NCI-H1105 (cell line): ENCODE results near the gene NINL.
"Not testable (repeated sequence)": the region's sequence is repeated elsewhere in the genome, so short reads cannot be mapped to it uniquely, and the experiment has no call there.

Experiments
- DNase-seq: peaks from one replicate; lab custom pipeline; 2025; lab: John Stamatoyannopoulos, UW

Gene NINL

DNA sequence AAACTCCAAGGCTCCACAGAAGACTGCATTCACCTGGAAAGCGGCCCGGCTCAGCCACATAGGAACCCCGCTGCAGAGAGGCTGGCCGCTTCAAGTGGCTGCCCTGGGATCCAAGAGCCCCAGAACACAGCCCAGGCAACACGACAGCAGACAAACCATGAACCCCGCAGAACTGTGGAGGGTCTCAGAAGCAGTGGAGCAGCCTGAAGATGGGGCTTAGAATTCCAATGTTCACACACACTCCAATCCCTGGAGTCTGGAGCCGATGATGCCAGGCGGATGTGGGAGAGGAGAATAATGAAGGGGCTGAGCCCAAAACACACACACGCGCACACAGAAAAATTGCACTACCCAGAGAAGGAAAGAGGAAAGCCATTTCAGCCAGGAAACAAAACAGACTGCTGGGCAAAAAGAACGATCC is 52.4 kb downstream of the NINL start:
- DNase-seq, result no peak

DNA sequence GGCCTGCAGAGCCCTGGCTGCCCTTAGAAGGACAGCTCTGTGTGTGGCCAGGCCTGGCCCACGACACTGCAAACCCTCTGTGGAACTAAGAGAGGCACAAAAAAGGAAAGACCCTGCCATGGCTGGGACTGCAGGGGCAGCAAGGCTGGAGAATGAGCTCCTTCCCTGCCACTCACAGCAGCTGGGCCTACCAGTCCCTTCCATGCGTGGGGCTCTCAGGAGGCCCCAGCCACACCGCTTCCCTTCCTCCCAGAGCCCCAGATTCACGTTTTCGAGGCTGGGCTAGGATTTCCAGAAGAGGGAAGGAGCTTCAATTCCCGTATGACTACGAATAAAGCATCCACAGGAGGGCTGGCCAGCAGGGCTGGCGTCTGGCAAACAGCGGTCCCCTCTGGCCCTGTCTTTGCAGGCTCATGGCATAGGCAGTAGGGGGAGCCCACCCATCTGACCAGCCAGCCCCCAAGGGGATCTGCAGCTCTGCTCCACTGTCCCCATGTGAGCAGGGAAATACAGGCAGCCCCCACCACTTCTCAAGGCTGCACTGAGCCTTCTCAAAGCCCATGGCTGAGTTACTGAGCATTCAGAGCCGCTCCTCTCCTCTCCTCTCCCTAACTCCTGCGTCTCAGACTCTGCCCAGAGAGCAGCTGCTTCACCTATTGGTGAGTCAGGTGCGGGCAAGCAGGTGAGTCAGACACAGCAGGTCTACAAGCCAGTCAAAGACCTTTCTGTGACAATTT is 53.1 kb downstream of the NINL start:
- DNase-seq, result no peak

DNA sequence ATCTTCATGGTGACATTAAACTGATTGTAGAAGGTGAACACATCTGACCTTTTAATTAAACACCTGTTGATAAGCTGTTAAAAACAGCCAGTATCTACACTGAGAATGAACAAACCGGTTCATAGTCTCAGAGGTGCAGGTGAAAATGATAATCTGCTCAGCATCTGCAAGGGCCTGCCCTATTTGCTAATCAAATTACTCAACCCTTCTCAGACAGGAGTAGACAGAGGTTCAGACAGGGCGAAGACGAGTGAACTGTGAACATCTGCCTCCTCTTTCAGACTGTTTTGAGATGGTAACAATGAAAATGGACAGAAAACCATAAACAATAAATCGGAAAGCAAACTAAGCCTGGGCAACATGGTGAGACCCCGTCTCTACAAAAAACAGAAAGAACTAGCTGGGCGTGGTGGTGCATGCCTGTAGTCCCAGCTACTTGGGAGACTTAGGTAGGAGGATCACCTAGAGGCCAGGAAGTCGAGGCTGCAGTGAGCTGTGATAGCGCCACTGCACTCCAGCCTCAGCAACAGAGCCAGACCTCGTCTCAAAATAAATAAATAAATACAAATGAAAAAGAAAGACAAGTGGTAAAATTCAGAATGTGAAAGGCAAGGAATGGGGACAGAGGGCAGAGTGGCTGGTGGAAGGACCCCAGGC is 55.9 kb downstream of the NINL start:
- DNase-seq, result no peak

DNA sequence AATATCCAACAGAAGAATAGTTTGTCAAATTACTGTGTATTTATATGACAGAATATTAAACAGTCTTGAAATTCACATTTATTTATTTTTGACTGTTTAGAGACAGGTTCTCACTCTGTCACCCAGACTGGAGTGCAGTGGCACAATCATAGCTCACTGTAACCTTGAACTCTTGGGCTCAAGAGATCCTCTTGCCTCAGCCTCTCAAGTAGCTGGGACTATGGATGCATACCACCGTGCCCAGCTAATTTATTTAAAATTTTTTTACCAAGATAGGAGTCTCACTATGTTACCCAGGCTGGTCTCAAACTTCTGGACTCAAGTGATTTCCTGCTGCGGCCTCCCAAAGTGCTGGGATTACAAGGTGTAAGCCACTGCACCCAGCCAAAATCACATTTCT is 57.4 kb downstream of the NINL start:
- no peak for DNase-seq

DNA sequence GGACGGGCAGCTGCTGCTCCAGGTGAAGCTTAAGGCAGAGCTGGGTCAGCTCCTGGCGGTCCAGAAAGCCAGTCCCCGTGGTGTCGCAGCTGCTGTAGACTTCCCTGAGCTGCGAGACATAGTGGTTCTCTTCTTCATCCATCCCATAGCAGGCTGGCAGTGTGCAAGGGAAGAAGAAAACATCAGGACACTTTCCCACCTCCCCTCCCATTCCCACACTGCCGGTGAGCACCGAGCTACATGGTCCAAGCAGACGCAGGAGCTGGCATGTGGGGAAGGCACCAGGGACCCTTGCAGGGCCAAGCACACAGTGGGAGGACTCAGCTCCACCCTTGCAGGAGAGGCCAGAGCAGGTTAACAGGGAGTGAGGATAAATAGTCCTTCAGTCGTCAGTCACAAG is 58.9 kb downstream of the NINL start:
- no peak for DNase-seq

DNA sequence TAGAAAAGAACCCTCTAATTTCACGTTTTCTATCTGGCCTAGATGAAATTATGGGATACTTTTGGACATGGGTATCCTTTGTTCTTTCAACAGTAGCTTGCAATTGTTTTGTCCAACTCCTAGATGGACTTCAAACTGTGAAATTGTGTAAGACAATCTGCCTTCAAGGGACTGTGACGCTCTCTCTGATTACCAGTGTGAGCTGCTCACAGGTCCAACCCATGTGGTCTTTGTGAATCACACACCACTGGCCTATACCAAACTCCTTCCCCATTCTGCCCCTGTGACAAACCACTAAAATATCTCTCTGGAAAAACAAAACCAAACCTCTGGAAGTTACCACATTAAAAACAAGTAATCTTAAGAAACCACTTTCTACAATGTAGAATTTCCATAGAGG is 59.5 kb downstream of the NINL start:
- no peak for DNase-seq

DNA sequence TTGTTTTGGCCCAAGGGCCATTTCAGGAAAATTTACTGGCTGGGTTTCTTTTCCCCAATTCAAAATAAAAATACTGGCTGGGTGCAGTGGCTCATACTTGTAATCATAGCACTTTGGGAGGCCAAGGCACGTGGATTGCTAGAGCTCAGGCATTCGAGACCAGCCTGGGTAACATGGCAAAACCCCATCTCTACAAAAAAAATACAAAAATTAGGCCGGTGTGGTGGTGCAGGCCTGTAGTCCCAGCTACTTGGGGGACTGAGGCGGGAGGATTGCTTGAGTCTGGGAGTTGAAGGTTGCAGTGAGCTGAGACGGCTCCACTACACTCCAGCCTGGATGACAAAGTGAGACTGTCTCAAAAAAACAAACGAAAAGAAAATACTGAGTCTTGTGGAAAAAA is 60.0 kb downstream of the NINL start:
- no peak for DNase-seq

DNA sequence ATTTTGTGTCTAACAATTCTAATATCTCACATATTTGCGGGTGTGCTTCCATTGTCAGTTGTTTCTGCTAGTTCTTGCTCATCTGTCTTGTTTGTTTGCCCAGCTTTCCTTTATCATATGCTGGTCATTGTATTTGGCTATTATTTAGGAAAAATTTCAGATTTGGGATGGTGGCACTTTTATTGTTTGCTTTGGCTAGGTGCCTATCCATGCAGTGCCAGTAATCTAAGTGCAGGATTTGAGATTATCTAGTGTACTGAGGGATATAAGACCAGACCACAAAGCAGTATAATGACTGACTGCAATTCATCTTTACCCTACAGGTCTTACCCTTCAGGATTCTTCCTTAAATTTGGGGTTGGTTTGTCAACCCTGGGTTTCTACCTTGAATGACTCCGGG is 63.9 kb downstream of the NINL start:
- DNase-seq, result no peak

DNA sequence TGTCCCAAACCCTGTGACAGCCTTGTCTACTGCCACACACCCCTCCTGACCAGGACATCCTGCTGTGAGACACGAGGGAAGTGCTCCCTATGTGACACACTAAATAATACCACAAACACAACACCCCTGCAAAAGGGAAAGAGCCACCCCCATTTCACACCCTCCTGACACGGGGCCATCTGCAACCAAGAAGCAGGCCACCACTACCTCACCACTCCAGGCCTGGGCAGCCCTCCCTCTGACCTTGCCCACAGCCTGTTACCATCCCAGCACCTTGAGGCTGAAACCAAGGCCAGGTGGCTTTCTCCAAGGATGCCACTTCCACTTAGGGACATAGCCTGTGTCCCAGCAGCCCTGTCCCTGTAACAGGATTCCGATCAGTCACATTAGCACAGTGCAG is 68.2 kb downstream of the NINL start:
- no peak for DNase-seq

DNA sequence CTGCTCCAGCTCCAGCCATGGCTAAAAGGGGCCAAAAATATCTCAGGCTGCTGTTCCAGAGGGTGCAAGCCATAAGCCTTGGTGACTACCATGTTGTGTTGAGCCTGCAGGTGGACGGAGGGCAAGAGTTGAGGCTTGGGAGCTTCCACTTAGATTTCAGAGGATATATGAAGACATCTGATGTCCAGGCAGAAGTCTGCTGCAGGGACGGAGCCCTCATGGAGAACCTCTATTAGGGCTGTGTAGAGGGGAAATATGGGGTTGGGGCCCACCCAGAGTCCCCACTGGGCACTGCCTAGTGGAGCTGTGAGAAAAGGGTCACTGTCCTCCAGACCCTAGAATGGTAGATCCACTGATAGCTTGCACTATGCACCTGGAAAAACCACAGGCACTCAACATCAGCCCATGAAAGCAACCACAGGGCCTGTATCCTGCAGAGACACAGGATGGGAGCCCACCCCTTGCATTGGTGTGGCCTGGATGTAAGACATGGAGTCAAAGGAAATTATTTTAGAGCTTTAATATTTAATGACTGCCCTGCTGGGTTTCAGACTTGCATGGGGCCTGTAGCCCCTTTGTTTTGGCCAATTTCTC is 70.5 kb downstream of the NINL start:
- no peak for DNase-seq

DNA sequence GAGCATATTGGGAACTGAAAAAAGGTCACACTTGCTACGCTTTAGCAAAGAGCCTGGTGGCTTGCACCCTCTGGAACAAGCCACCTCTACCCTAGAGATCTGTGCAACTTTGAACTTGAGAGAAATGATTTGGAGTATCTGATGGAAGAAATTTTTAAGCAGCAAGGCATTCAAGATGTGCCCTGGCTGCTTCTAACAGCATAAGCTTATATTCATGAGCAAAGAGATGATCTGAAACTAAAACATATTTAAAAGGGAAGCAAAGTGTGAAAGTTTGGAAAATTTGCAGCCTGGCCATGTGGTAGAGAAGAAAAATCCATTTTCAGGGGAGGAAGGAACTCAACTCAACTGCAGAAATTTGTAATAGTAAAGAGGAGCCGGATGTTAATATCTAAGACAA is 71.1 kb downstream of the NINL start:
- no peak for DNase-seq

DNA sequence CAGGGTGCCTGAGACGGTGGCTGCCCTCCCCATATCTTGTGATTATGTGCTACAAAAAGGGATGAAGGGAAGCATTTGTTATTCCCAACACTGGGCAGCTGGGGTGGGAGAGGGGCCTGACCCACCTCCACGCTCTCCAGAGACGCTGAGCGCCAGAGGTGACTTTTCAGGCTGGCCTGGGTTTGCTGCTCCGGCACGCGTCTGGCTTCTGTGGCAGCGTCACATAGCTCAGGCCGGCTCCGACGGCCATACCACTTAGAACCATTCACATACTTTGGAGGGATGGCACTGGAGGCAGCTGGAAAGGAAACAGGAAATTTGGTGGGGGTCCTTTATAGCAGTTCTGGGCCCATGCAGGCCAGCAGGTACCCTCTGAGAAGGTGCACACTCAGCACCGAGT is 72.6 kb downstream of the NINL start:
- DNase-seq, result no peak

DNA sequence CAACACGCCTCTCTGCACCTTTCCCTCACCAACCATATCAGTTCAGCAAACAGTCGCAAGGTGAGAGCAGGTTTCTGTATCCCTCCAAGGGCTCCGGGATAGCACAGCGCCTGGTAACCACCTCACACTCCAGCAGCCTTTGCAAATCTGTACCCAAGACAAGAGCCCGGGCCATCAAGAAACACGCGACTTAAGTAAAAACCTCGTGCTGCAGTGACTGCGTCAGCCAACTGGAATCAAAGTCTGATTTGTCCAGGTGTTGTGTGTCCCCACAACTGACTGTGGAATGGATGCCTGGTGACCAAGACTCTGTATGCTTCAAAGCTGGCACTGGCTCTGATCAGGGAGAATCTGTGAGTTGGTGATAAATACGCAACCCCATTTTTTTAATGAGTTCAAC is 74.1 kb downstream of the NINL start:
- DNase-seq, result no peak

DNA sequence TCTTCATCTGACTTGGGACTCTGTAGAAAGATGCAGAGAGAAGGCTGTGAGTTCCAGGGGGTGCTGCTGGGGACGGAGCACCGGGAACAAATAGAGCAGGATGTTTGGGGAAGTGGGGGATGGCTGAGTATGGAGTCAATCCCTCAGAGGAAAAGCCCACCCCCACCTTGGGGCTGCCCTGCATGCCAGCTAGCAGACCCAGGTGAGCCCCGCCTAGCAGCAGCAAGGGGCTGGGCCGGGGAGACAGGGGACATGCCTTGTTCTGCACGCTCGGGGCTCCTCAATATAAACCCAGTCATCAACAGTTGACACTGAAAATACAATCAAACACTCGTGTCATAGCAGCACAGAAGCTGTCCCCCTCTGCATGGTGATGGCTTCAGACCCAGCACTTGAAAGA is 74.6 kb downstream of the NINL start:
- DNase-seq, result no peak

DNA sequence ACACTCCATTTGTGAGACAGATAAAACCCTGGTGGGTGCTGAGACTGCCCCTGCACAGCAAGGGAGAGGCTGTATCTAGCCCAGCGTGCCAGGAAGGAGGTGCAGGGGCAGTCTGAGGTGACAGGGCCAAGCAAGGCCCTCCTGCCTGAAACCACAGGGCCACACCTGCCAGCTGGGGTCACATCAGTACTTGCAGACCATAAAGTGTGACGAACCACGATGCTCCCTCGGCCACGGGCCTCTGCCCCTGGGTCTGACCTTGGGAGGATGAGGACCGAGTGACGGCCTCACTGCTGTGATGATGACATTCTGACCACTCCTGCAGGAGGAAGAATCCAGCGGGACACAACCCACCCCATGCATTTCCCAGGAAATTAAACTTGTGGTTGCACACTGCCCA is 75.1 kb downstream of the NINL start:
- no peak for DNase-seq

DNA sequence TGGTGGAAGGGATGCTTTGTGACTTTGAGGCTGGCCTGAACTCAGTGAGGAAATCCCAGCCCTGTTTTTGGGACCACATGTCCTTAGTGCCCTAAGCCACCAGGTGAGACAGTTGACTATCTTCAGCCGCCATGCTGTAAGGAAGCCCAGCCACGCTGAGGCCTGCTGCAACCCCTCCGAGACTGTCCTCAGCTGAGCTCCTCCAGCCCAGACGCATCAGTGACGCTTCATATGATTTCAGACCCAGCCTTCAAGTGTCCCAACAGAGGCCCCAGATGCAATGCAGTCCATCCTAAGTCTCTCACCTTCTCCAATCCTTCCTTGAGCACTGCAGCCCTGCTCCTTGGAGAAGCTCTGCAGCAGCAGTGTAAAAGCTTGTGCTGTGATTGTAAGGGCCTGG is 76.2 kb downstream of the NINL start:
- no peak for DNase-seq

DNA sequence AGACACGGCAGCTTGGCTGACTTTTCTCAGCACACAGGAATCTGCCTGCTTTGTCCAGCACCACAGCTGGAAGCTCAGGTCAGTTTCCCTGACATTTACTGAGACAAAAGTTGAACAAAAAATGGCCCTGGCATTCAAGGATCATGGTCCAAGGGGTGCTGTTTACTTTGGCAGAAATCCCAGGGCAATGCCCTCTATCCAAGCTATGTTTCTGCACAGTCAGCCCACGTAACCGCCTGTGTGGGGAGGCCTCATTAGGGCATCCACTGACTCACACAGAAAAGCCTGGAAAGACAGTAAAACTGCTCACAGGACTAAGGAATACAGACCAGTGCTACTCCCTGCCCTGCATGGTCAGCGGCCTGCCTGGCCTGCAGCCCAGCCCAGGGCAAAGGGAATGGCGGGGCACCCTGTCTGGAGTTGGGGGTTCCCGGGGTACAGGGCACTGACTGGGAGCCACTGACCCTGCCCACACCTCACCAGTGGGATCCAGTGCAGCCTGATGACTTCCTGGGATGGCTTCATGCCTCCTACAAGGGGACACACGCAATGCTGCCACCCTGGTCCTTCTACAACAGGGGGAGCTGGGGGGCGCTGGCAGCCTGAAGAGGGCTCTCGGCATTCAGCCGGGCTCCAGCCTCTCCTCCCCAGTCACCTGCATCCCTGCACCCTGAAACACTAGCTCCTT is 77.1 kb downstream of the NINL start:
- DNase-seq, result no peak

DNA sequence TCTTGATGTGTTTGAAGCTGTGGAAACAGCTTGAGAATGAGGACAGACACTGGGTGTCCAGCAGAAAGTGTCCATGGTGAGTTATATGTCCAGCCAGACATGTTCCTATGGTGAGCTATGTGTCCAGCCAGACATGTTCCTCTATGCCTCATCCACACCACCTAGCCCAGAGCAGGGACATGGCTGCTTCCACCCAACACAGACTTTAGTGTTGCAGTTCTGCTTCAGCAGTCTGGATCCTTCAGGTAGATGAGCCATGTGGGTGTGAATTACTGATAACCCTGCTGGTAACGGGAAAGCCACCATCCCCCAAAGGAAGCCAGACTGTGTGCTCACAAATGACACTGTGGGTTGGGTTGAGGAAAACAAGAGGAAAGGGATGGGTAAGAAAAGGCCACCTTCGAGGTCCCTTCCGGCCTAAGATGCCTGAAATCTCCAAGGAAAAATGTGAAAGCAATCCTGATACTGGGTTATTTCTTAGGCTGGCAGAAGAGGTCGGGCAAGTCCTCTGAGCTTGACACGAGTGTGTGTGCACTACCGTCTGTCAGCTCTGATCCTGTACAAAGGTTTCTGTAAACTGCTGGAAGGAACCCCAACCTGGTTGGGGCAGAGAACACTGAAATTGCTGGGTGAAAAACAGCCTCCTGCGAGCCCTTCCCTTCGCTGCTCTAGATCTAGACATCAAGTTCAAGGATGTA is 77.8 kb downstream of the NINL start:
- no peak for DNase-seq

DNA sequence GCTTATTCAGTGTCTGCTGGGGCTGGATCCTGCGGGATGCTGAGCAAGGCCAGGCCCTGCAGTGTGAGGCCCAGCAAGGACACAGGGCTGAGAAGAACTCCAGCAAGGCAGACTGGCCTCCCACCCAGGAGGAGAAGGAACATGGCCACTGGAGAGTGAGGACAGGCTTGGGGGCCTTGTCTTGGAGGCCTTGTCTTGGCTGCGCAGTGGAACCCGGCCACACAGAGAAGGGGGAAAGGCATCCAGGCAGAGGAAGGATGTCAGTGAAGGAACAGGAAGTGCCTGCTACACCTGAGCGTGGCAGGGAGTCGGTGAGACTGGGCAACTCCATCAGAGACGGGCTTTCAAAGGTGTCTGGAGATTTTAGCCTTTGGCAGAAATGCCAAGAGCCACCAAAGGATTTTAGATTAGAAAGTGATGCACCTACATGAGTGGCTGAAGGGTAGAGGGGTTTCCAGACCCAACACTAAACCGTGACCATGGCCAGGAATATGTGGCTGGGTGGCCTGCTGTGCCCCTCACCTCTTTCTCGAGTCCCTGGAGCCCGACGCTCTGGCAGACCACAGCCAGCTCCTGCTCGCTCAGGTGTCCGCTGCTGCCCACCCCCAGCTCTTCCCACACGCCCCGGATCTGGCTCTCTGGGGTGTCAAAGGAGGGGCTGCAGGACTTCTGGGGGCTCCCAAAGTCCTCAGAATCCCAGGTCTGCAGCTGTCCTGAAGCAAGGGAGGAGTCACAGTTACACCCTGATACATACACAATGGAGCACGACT is 80.8 kb downstream of the NINL start:
- no peak for DNase-seq

DNA sequence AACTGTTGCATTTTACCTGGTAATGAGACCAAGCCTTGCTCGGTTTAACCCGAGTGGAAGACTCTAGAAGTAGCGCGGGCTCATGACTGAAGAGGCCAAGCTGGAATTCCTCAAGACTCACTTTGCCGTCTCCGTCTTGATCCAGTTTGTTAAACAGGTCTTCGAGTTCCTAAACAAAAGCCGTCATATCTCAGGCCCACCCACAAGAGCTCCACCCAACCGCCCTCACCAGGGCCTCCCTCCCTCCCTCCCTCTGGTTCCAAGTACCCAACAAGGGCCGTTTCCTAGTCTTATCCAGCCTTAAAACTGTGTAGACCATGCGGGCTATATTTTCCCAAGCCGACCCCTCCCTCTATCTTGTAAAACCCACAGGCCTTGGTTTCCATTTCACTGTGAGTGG is 81.4 kb downstream of the NINL start:
- no peak for DNase-seq

DNA sequence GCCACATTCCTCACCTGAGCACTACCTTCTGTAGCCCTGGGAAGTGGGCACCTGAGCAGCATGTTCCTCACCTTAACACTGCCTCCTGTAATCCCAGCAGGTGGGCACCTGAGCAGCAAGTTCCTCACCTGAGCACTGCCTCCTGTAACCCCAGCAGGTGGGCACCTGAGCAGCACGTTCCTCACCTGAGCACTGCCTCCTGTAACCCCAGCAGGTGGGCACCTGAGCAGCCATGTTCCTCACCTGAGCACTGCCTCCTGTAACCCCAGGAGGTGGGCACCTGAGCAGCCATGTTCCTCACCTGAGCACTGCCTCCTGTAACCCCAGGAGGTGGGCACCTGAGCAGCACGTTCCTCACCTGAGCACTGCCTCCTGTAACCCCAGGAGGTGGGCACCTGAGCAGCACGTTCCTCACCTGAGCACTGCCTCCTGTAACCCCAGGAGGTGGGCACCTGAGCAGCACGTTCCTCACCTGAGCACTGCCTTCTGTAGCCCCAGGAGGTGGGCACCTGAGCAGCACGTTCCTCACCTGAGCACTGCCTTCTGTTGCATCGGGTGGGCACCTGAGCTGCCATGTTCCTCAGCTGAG is 82.2 kb downstream of the NINL start:
- DNase-seq, result not testable (repeated sequence)
